Stimulated activated CD8-positive, alpha-beta memory T cell treated with anti-CD3 and anti-CD28 coated beads, Interleukin-15, amount 100 ng/mL, for 4 hours (primary cell): Measurements from ENCODE around the gene PRR30.
"Not testable (repeated sequence)": the region's sequence is repeated elsewhere in the genome, so short reads cannot be mapped to it uniquely, and the experiment has no call there.

Source experiments
- DNase-seq, 2 donors: peaks; one replicate each; pipeline ENCODE4 v3.0.0-alpha.2; 2020; ENCODE audit warnings: low read depth in 2 of 2

PRR30 gene

GRCh38 chr2:27139310-27139709 lies at the start of gene PRR30:
Gene PRR30, minus strand, starts transcription at chr2:27139410. Its CDS starts 1,081 bp downstream, at chr2:27138329.
- no peak for DNase-seq

DNA sequence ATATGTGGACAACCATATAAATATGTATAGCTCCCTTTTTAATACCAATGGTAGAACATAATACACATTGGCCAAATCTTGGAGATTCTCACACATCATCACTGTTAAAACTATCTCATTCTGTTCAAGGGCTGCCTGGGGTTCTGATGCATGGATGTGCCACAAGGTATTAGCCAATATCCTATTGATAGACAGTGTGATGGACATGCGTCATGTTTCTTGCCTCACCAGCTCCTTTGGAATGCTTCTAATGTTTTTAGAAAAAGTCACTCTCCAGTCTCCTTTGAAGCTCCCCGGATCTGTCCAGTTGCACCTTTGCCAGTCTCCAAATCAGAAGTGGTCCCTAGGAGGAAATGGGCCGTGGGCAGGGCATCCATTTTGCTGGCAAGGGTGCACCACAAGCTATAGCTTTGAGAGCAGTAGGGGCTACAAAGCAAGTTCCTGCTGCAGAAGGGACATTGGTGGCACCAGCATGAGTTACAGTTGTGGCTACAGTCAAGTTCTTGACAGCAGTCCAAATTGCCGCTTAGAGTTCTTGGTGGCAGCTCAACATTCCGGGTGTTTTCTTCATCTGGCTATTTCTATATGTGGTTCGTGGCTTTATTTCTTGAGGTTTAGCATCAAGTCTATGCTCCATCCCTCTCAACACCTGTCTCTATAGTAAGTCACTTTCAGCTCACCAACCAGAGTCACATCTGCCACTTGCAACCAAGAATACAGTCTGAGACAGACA lies 47.6 kb upstream of the PRR30 start:
- no peak for DNase-seq

- no peak for DNase-seq
Measured at GRCh38 chr2:27185331-27186026, 46.3 kb upstream of the PRR30 start.

DNA sequence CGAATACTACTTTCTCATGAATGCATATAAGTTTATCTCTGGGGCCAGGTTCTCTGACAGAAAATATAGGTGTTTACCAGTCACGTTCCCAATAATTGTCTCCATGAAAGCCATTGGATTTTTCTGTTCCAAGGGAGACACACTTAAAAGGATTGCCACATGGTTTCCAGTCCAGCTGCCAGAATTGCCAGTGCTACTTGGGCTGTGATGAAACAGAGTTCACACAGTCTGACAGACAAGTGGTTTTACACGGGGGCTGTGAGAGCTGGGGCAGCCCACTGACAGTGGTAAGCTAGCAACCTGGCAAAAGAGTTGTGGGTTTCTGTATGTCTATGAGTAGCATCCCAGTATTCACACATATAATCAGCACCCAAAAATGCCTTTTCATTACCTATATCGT lies 44.9 kb upstream of the PRR30 start:
- DNase-seq: no peak

GRCh38 chr2:27182346-27182745 lies 43.1 kb upstream of the PRR30 start:
- DNase-seq: no peak

GRCh38 chr2:27179344-27180000 lies 40.3 kb upstream of the PRR30 start:
- no peak for DNase-seq

- DNase-seq: no peak
Measured at GRCh38 chr2:27178469-27178868, 39.3 kb upstream of the PRR30 start.

DNA sequence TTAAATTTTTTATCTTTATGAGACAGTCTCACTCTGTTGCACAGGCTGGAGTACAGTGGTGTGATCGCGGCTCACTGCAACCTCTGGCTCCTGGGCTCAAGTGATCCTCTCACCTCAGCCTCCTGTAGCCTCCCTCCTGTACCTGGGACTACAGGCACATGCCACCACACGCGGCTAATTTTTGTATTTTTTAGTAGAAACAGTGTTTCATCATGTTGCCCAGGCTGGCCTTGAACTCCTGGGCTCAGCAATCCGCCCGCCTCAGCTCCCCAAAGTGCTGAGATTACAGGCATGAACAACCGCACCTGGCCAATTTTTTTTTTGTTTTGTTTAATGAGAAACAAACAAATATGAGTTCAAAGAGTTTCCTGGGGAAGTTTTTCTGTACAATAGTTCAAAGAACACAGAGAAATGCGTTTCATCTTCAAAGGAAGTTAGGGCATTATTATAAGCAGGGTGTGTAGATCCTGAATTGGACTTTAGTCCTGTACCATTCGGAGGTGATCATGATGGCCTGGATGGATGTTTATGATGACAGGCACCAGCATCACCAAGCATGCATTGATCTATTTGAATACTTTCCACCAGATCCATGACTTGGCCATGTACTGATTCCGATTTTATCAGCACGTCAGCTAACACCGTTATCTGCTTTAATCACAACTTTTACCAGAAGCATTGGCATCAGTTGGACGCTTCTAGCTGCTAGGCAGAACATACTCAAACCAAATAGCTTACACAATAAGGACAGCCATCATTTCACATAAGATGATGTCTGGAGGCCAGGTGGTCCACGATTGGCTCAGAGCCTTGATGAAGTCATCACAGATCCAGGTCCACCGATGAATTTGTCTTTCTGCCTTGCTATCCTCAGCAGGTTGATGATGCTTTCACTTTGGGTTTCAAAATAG lies 38.5 kb upstream of the PRR30 start:
- DNase-seq: no peak

- DNase-seq: not testable (repeated sequence)
Measured at GRCh38 chr2:27175781-27176180, 36.6 kb upstream of the PRR30 start.

- DNase-seq: no peak
Measured at GRCh38 chr2:27175330-27175729, 36.1 kb upstream of the PRR30 start.

DNA sequence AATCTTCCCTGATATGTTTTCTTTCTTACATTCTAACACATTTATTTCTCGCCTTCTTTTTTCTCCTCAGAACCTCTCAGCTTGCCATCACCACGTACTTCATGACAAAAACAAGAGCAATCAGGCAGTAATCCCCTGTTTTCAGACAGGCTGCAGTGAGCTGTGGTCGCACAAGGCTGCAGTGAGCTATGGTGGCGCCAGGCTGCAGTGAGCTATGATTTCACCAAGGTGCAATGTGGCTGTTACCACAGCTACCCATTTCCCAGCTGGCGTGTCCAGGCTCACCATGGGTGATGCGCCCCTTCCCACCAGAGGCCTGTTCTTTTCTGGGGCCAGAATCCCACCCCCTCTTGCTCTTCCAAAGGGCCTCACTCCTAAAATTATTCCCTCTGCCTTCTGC lies 35.4 kb upstream of the PRR30 start:
- no peak for DNase-seq

DNA sequence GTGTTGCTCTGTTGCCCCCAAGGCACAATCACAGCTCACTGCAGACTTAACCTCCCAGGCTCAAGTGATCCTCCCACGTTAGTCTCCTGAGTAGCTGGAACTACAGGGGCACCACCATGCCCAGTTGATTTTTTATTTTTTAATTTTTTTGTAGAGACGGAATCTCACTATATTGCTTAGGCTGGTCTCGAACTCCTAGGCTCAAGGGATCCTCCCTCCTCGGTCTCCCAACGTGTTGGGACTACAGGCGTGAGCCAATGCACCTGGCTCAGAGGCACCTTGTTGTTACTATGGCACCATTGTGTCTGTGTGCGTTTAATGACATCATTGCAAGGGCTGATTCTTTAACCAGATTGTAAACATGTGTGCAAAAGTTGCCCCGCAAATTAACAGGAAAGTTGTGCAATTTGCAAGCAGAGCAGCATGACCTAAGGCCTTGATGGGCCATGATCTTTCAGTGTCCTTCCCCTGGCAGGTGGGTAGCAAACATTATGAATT lies 32.2 kb upstream of the PRR30 start:
- no peak for DNase-seq

DNA sequence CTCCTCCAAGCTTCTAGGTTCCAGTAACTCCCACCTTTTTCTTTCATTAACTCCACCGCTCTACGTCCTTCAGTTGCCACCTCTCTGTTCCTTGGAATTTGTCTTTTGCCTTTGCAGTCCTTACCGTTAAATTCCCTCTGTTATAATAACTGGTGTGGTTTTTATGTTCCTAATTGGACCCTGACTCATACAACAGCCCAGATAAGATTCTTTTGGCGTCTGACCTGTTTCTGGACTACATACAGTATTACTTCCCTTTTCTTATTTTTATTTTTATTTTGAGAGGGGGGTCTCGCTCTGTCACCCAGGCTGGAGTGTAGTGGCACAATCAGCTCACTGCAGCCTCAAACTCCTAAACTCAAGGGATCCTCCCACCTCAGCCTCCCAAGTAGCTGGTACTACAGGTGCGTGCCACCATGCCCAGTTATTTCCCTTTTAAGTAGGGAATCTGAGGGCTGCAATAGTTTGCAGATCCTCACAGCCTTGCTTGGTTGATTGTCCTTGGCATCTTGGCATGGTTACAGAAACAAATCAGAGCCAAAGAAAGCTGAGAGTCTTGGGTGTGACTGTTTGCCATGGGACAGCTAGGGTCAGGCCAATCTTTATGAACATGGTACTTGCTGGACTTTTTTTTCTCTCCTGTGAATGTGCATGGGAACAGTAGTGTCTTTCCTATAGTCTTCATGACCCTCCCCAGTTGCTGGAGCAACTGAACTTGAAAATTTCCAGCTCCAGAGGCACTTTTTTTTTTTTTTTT lies 31.5 kb upstream of the PRR30 start:
- DNase-seq: no peak

- DNase-seq: no peak
Measured at GRCh38 chr2:27164960-27165763, 26.0 kb upstream of the PRR30 start.

DNA sequence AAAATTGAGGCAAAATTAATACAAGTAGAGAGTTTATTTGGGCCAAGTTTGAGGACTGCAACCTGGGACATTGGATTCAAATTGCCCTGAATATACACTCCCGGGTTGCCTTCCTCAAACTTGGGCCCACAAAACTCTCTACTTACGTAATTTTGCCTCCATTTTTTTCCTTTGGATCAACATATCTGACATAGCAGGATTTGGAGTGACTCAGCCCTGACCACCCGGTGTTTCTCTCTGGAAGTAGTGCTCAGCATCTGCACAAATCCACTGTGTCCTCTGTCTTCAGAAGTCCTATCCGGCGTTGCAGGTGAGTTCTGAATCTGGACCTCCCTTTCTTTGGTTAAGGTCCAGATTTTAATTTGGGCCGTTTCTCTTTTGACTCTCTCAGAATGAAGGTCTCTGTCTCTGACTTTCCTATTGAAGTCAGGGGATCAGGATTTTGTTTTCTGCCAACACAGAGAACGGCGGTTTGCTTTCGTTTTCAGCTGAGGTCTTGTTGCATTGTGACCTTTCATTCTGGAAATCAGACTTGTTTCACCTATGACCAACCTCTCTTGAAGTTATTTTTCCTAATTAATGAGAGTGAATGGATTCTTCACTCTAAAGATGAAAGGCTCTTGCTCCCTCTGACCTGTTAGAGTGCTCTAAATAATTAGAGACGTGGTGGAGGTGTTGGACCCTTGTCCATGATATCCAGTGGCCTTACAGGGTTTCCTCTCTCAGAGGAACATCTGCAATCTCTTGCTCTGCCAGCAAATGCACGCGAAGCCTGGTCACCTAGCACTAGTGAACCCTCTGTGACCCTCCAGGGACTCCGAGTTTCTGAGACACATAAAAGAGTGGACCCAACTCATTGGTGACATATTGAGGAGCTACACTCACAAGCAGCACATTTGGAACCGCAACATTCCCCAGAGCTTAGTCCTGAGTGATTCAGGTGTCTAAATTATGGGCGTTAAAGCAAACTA lies 23.2 kb upstream of the PRR30 start:
- DNase-seq: no peak

DNA sequence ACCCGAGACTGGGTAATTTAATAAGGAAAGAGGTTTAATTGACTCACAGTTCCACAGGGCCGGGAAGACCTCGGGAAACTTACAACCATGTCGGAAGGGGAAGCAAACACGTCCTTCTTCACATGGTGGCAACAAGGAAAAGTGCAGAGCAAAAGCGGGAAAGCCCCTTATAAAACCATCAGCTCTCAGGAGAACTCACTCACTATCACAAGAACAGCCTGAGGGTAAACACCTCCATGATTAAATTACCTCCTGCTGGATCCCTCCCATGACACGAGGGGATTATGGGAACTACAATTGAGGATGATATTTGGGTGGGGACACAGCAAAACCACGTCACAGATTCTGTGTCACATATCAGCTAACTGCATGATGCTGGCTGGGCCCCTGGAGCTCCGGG lies 21.0 kb upstream of the PRR30 start:
- DNase-seq: no peak

DNA sequence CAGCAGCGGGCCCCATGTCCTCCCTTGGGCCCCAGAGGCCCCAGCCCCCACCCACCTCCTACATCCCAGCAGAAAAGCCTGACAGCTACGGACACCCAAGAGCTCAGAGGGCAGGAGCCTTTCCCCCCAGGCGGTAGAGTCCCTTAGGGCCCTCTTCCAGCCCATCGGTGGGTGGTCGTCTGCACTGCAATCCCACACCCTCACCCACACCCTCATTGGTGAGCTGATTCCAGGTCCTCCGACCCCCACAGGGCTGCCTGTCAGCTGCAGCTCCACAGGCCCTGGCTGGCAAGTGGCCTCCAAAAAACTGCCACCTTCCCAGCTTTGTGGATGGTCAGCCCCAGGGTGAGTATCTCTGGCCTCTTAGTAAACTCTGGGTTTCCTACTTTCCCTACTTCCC lies 20.1 kb upstream of the PRR30 start:
- no peak for DNase-seq

GRCh38 chr2:27158468-27158867 lies 19.3 kb upstream of the PRR30 start:
- DNase-seq: no peak

DNA sequence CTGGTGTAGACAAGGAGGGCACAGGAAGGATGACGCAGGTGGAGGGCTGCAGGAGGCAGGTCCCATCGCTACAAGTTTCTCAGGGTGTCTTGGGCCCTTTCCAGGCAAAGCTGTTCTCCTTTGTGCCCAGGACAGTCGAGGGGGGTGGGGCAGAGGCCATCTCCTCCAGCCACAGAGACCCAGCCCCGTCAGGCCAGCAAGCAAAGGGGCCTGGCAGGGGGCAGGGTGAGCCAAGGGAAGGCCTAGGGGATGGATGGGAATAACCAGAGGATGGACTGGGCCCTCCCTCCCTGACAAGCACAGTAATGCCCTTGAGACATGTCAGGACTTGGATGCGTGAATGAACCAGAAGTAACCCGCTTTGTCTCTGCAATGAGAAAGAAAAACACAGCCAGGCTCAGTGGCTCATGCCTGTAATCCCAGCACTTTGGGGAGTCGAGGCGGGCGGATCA lies 15.9 kb upstream of the PRR30 start:
- DNase-seq: no peak
